ENCODE data around the gene TRPV6.

Gene TRPV6

DNA sequence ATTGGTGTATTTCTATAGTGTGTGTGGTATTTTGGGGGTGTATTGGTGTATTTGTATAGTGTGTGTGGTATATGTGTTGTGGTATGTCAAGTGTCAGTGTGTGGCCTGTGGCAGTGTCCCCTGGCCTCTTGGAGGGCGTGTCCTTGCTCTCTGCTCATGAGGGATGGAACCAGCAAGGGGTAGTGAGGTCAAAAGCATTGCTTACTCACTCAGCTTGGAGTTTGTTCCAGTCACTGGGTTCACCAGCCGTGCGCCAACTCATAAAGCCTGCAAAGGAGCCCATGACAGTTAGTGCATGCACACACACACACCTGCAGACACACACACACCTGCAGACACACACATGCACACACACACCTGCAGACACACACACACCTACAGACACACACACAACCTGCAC lies 4.3 kb upstream of the TRPV6 start:
- DNase-seq: no peak
- Histone ChIP-seq H3K4me3 (ENCODE audit: low read length) (no peak overlapping the region), H3F3A (ENCODE audit: insufficient read depth, low read length) (no peaks in the 10 kb centered on the region), H4K20me1 (ENCODE audit: insufficient read depth, low read length) (no peaks in the 10 kb centered on the region), H3K27me3 (replicated peaks; ENCODE audit: insufficient read depth, low read length) (no peaks in the 10 kb centered on the region), H3K79me2 (ENCODE audit: low read length) (no peaks in the 10 kb centered on the region), H3K9ac (ENCODE audit: low read length) (no peak overlapping the region), H3K4me2 (ENCODE audit: low read depth, low read length) (no peak overlapping the region), H3K9me3 (replicated peaks; ENCODE audit: insufficient read depth, low read length) (no peaks in the 10 kb centered on the region), H2AFZ (ENCODE audit: low read length) (no peak overlapping the region), H3K27ac (ENCODE audit: low read length) (no peak overlapping the region), H3K36me3 (replicated peaks; ENCODE audit: insufficient read depth, low read length) (no peaks in the 10 kb centered on the region), H3K4me1 (ENCODE audit: low read length) (no peaks in the 10 kb centered on the region), H3K9me2 (replicated peaks; ENCODE audit: insufficient read depth, low read length) (no peaks in the 10 kb centered on the region)
- TF ChIP-seq EZH2phosphoT487 (IDR thresholded peaks at IDR 0.05; ENCODE audit: low read length): no peak
- TF ChIP-seq, protein P1, sequence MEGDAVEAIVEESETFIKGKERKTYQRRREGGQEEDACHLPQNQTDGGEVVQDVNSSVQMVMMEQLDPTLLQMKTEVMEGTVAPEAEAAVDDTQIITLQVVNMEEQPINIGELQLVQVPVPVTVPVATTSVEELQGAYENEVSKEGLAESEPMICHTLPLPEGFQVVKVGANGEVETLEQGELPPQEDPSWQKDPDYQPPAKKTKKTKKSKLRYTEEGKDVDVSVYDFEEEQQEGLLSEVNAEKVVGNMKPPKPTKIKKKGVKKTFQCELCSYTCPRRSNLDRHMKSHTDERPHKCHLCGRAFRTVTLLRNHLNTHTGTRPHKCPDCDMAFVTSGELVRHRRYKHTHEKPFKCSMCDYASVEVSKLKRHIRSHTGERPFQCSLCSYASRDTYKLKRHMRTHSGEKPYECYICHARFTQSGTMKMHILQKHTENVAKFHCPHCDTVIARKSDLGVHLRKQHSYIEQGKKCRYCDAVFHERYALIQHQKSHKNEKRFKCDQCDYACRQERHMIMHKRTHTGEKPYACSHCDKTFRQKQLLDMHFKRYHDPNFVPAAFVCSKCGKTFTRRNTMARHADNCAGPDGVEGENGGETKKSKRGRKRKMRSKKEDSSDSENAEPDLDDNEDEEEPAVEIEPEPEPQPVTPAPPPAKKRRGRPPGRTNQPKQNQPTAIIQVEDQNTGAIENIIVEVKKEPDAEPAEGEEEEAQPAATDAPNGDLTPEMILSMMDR (IDR thresholded peaks at IDR 0.05; ENCODE audit: low read length): no peak
- TF ChIP-seq EZH2 (optimal IDR thresholded peaks at IDR 0.05; ENCODE audit: low read depth, low read length): no peak

DNA sequence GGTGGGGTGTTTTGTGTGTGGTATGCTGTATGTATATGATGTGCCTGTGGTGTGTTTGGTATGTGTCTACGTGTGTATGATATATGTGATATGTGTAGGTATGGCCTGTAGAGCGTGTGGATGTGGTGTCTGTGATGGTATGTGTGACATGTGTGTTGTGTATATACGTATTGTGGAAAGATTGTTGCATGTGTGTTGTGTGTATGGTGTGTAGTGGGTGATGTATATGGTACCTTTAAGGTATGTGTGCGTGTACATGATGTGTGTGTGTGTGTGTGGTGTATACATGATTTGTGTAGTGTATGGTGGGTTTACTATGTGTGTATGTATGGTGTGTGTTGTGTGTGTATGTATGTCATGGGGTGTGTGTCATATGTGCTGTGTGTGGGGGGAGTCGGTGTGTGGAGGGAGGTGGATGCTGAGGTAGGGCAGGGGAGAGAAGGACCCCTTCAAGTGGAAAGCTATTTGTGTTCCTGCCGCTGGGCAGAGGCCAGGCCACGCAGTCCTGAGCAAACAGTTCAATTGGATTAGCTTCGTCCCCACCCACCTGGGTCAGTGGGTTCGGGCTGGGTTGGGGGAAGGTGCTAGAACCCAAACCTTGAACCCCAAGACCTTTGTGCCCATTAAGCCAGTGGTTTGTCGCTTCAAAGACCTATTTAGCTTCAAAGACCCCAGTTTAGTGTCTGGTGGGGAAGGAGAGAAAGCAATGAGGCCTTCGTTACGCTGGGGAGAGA lies 1.9 kb upstream of the TRPV6 start:
- H3K36me3 ChIP-seq (replicated peaks; ENCODE audit: insufficient read depth, low read length): no peaks in the 10 kb centered on the region
- TF ChIP-seq, protein P1 (IDR thresholded peaks at IDR 0.05; ENCODE audit: low read length): no peak
- no peak for TF ChIP-seq EZH2phosphoT487 (IDR thresholded peaks at IDR 0.05; ENCODE audit: low read length)
- no peak for TF ChIP-seq EZH2 (optimal IDR thresholded peaks at IDR 0.05; ENCODE audit: low read depth, low read length)
- H3K9me3 ChIP-seq (replicated peaks; ENCODE audit: insufficient read depth, low read length): no peaks in the 10 kb centered on the region
- H3K4me2 ChIP-seq (ENCODE audit: low read depth, low read length): no peak overlapping the region
- H3K27me3 ChIP-seq (replicated peaks; ENCODE audit: insufficient read depth, low read length): no peaks in the 10 kb centered on the region
- no peak overlapping the region for H3K9ac ChIP-seq (ENCODE audit: low read length)
- no peak overlapping the region for H3K4me3 ChIP-seq (ENCODE audit: low read length)
- H3F3A ChIP-seq (ENCODE audit: insufficient read depth, low read length): no peaks in the 10 kb centered on the region
- DNase-seq: no peak
- no peak overlapping the region for H3K27ac ChIP-seq (ENCODE audit: low read length)
- no peaks in the 10 kb centered on the region for H3K9me2 ChIP-seq (replicated peaks; ENCODE audit: insufficient read depth, low read length)
- no peak overlapping the region for H2AFZ ChIP-seq (ENCODE audit: low read length)
- no peaks in the 10 kb centered on the region for H3K4me1 ChIP-seq (ENCODE audit: low read length)
- no peaks in the 10 kb centered on the region for H4K20me1 ChIP-seq (ENCODE audit: insufficient read depth, low read length)
- no peaks in the 10 kb centered on the region for H3K79me2 ChIP-seq (ENCODE audit: low read length)

DNA sequence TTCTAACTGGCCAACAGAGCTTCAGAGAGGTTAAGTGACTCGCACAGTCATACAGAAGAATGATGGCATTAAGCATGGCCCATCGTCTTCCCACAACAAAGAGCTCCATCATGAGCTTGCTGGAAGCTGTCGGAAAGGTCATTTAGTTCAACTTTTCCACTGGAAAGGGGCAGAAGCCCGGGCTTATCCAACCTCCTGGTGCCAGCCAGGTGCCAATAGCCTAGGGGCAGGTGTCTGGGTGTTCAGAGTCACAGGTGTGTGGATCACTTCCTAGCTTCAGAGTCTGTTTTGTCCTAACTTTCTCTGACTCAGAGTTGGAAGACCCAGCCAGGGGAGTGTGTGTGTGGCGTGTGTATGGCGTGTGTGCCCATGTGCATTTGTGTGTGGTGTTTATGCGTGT lies 1.3 kb upstream of the TRPV6 start:
- H3K36me3 ChIP-seq (replicated peaks; ENCODE audit: insufficient read depth, low read length): no peaks in the 10 kb centered on the region
- H3K79me2 ChIP-seq (ENCODE audit: low read length): no peaks in the 10 kb centered on the region
- H4K20me1 ChIP-seq (ENCODE audit: insufficient read depth, low read length): no peaks in the 10 kb centered on the region
- H3K9me3 ChIP-seq (replicated peaks; ENCODE audit: insufficient read depth, low read length): no peaks in the 10 kb centered on the region
- no peak overlapping the region for H2AFZ ChIP-seq (ENCODE audit: low read length)
- no peaks in the 10 kb centered on the region for H3K9me2 ChIP-seq (replicated peaks; ENCODE audit: insufficient read depth, low read length)
- no peak overlapping the region for H3K4me3 ChIP-seq (ENCODE audit: low read length)
- no peak overlapping the region for H3K4me2 ChIP-seq (ENCODE audit: low read depth, low read length)
- H3F3A ChIP-seq (ENCODE audit: insufficient read depth, low read length): no peaks in the 10 kb centered on the region
- no peak for DNase-seq
- H3K9ac ChIP-seq (ENCODE audit: low read length): no peak overlapping the region
- no peak overlapping the region for H3K27ac ChIP-seq (ENCODE audit: low read length)
- TF ChIP-seq EZH2phosphoT487 (IDR thresholded peaks at IDR 0.05; ENCODE audit: low read length) (no peak), EZH2 (optimal IDR thresholded peaks at IDR 0.05; ENCODE audit: low read depth, low read length) (no peak)
- no peaks in the 10 kb centered on the region for H3K27me3 ChIP-seq (replicated peaks; ENCODE audit: insufficient read depth, low read length)
- no peaks in the 10 kb centered on the region for H3K4me1 ChIP-seq (ENCODE audit: low read length)

DNA sequence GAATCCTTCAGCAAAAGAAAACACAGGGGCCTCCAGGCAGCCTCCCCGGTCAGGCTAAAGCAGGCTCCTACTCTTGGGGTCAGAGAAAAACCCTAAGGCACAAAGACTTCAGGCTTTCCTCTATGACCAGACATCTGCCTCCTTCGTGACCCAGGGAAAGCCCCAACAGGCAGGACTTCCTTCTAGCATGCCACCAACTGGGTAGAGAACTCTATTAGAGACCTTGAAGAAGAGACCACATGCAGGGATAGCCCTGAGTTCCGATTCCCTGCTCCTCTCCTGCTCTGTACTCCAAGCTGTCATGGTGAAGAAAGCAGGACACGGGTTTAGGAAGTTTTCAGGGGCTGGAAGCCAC lies 1.3 kb downstream of the TRPV6 start:
- DNase-seq: no peak
- no peaks in the 10 kb centered on the region for H3K79me2 ChIP-seq (ENCODE audit: low read length)
- H3K4me3 ChIP-seq (ENCODE audit: low read length): no peak overlapping the region
- TF ChIP-seq EZH2 (optimal IDR thresholded peaks at IDR 0.05; ENCODE audit: low read depth, low read length): no peak
- TF ChIP-seq, protein P1 (IDR thresholded peaks at IDR 0.05; ENCODE audit: low read length): no peak
- TF ChIP-seq EZH2phosphoT487 (IDR thresholded peaks at IDR 0.05; ENCODE audit: low read length): no peak
- H3F3A ChIP-seq (ENCODE audit: insufficient read depth, low read length): no peaks in the 10 kb centered on the region
- H3K27me3 ChIP-seq (replicated peaks; ENCODE audit: insufficient read depth, low read length): peaks cover 10% of the 10 kb centered on the region; the same call in 1 of the 2 replicates
- H3K4me1 ChIP-seq (ENCODE audit: low read length): no peaks in the 10 kb centered on the region
- H3K9me3 ChIP-seq (replicated peaks; ENCODE audit: insufficient read depth, low read length): no peaks in the 10 kb centered on the region
- no peak overlapping the region for H3K9ac ChIP-seq (ENCODE audit: low read length)
- no peak overlapping the region for H3K4me2 ChIP-seq (ENCODE audit: low read depth, low read length)
- no peaks in the 10 kb centered on the region for H4K20me1 ChIP-seq (ENCODE audit: insufficient read depth, low read length)
- no peaks in the 10 kb centered on the region for H3K36me3 ChIP-seq (replicated peaks; ENCODE audit: insufficient read depth, low read length)
- H3K27ac ChIP-seq (ENCODE audit: low read length): no peak overlapping the region
- no peak overlapping the region for H2AFZ ChIP-seq (ENCODE audit: low read length)
- H3K9me2 ChIP-seq (replicated peaks; ENCODE audit: insufficient read depth, low read length): no peaks in the 10 kb centered on the region
